HepG2 (cell line): ENCODE measurements around the gene NDUFS5. TPM values are rescaled to one million over a fixed set of nuclear protein-coding genes. Genes with fewer than 3 reads are reported as not detected.

Experiments
- ATAC-seq: fragments of 200-7000 bp; cut with Tn5 transposase; 3 replicates; pipeline ENCODE4 v1.9.1; 2020; ENCODE audit warnings: mild to moderate bottlenecking, moderate library complexity
- BruUV-seq: library from RNA; stranded (reverse); fragments of 400-500 nt; replicated peaks from 2 replicates; lab custom pipeline; 2021; lab: Mats Ljungman, UMichigan
- CTCF ChIA-PET: fragments of 300-600 bp; formaldehyde crosslinking; extraction: SDS; loops from one replicate; lab custom pipeline; 2021; ENCODE audit warnings: low total read pairs, inconsistent platforms, low intra/inter-chr PET ratio; lab: Yijun Ruan, JAX
- POLR2A ChIA-PET: fragments of 350-600 bp; sonication (Branson Sonifier 250); formaldehyde crosslinking; loops from one replicate; lab custom pipeline; 2020; ENCODE audit warnings: antibody characterized with exemption, inconsistent platforms; lab: Yijun Ruan, JAX
- DNase-seq: peaks from one replicate; pipeline ENCODE4 v3.0.0-alpha.2; 2015; ENCODE audit warnings: low spot score
- FAIRE-seq: peaks from 3 replicates; lab custom pipeline; 2011; peaks lifted over from hg19 to GRCh38; lab: Jason Lieb, UNC
- H2AFZ ChIP-seq: one replicate; pipeline ENCODE4 v1.6.1; 2011; ENCODE audit warnings: low read length, inconsistent platforms
- H3K27ac ChIP-seq: fragments of 300-600 bp; 3 replicates; pipeline ENCODE4 v1.8.0; 2011; ENCODE audit warnings: mixed run types, mild to moderate bottlenecking, mixed read lengths, low read length, inconsistent platforms; ENCODE audit not compliant: insufficient read depth; ENCODE audit errors: extremely low read length
- H3K27me3 ChIP-seq, 2 experiments: fragments of 200-600 bp in 1 of 2; 2 replicates in 1 of 2; 3 replicates in 1 of 2; pipeline versions ENCODE4 v1.6.0 to v1.8.0; 2011; ENCODE audit warnings: low read length in 2 of 2, mild to moderate bottlenecking in 2 of 2, moderate library complexity in 2 of 2, inconsistent platforms in 1 of 2; ENCODE audit not compliant: insufficient read depth in 2 of 2, control insufficient read depth in 1 of 2
- H3K36me3 ChIP-seq, 2 experiments: fragments of 200-600 bp in 1 of 2; replicated peaks in 1 of 2; 2 replicates in 1 of 2; 3 replicates in 1 of 2; pipeline versions ENCODE4 v1.5.1 to v1.8.0; 2011; ENCODE audit warnings: low read length in 2 of 2, inconsistent platforms in 1 of 2; ENCODE audit not compliant: insufficient read depth in 2 of 2, control insufficient read depth in 1 of 2
- H3K4me1 ChIP-seq: 2 replicates; pipeline ENCODE4 v1.5.1; 2012; ENCODE audit warnings: low read length, inconsistent platforms; ENCODE audit not compliant: insufficient read depth
- H3K4me2 ChIP-seq: 2 replicates; pipeline ENCODE4 v1.6.0; 2011; ENCODE audit warnings: low read depth, low read length, inconsistent platforms
- H3K4me3 ChIP-seq, 3 experiments: fragments of 200-600 bp in 1 of 3; sonication (generic), shearing (Covaris generic) in 1 of 3; replicated peaks in 1 of 3; 2 replicates each; pipeline ENCODE4 v1.5.1; 2011 to 2016; ENCODE audit warnings: low read length in 3 of 3, inconsistent platforms in 2 of 3, low read depth in 2 of 3, mild to moderate bottlenecking in 2 of 3, control low read depth in 1 of 3, mixed read lengths in 1 of 3; ENCODE audit not compliant: insufficient read depth in 1 of 3
- H3K79me2 ChIP-seq: one replicate; pipeline ENCODE4 v1.6.1; 2011; ENCODE audit warnings: low read length, inconsistent platforms; ENCODE audit not compliant: insufficient read depth
- H3K9ac ChIP-seq: 2 replicates; pipeline ENCODE4 v1.6.0; 2011; ENCODE audit warnings: mild to moderate bottlenecking, low read depth, low read length, inconsistent platforms; ENCODE audit not compliant: insufficient read depth
- H3K9me3 ChIP-seq: 2 replicates; pipeline ENCODE4 v1.5.1; 2012; ENCODE audit warnings: mild to moderate bottlenecking, low read length
- H4K20me1 ChIP-seq: 2 replicates; pipeline ENCODE4 v1.6.0; 2011; ENCODE audit warnings: inconsistent platforms, mild to moderate bottlenecking, low read length, moderate library complexity; ENCODE audit not compliant: insufficient read depth
- CC2D1A ChIP-seq: sonication (generic); formaldehyde crosslinking; IDR thresholded peaks from 2 replicates; pipeline ENCODE4 v1.8.1; 2023; ENCODE audit warnings: mild to moderate bottlenecking, missing genetic modification reagents
- ETV5 ChIP-seq: IDR thresholded peaks from 2 replicates; pipeline ENCODE4 v1.6.1; 2018; ENCODE audit warnings: missing biosample characterization, missing genetic modification reagents, inconsistent platforms, borderline replicate concordance
- GPN1 ChIP-seq: sonication (generic); formaldehyde crosslinking; IDR thresholded peaks from 2 replicates; pipeline ENCODE4 v1.5.1; 2020; ENCODE audit warnings: missing genetic modification reagents, borderline replicate concordance
- HNRNPLL ChIP-seq: fragments of 200-400 bp; formaldehyde crosslinking; IDR thresholded peaks from 2 replicates; pipeline ENCODE4 v1.6.1; 2017; ENCODE audit warnings: mild to moderate bottlenecking, low read depth, low read length; ENCODE audit not compliant: poor library complexity, severe bottlenecking
- NR1H2 ChIP-seq: sonication (generic); formaldehyde crosslinking; IDR thresholded peaks from 2 replicates; pipeline ENCODE4 v1.8.1; 2022; ENCODE audit warnings: low read depth, missing genetic modification reagents, borderline replicate concordance
- PAF1 ChIP-seq: IDR thresholded peaks from 2 replicates; pipeline ENCODE4 v1.6.1; 2016; ENCODE audit warnings: missing genetic modification reagents, missing compliant biosample characterization
- RAD21 ChIP-seq: fragments of 450-650 bp; formaldehyde crosslinking; IDR thresholded peaks from 2 replicates; pipeline ENCODE4 v1.5.0; 2020; ENCODE audit warnings: mild to moderate bottlenecking
- SMAD1 ChIP-seq: sonication (generic); formaldehyde crosslinking; IDR thresholded peaks from 2 replicates; pipeline ENCODE4 v1.4.0; 2020; ENCODE audit warnings: missing genetic modification reagents, low read depth, mild to moderate bottlenecking, borderline replicate concordance
- SMYD3 ChIP-seq: sonication (generic); formaldehyde crosslinking; IDR thresholded peaks from 2 replicates; pipeline ENCODE4 v1.8.1; 2023; ENCODE audit warnings: mild to moderate bottlenecking, missing genetic modification reagents
- THYN1 ChIP-seq: sonication (generic); formaldehyde crosslinking; IDR thresholded peaks from 2 replicates; pipeline ENCODE4 v1.8.1; 2023; ENCODE audit warnings: low read depth, mild to moderate bottlenecking, moderate library complexity, missing genetic modification reagents, borderline replicate concordance
- ZC3H4 ChIP-seq: sonication (generic); formaldehyde crosslinking; IDR thresholded peaks from 2 replicates; pipeline ENCODE4 v1.4.0; 2020; ENCODE audit warnings: missing genetic modification reagents, borderline replicate concordance
- ZNF136 ChIP-seq: sonication (generic); formaldehyde crosslinking; IDR thresholded peaks from 2 replicates; pipeline ENCODE4 v1.8.1; 2022; ENCODE audit warnings: low read depth, mild to moderate bottlenecking, moderate library complexity, missing genetic modification reagents
- ZNF24 ChIP-seq: fragments of 450-650 bp; IDR thresholded peaks from 2 replicates; pipeline ENCODE4 v1.6.1; 2017; ENCODE audit warnings: antibody characterized with exemption, mild to moderate bottlenecking
- ZNF780A ChIP-seq: sonication (generic); formaldehyde crosslinking; IDR thresholded peaks from 2 replicates; pipeline ENCODE4 v1.8.0; 2022; ENCODE audit warnings: mild to moderate bottlenecking, missing genetic modification reagents, moderate library complexity
- WGBS: methylation state at CpG from one replicate; pipeline ENCODE4 v1.1.6; 2017; ENCODE audit warnings: low lambda C conversion rate; 5-methylcytosine and 5-hydroxymethylcytosine counted together
- in situ Hi-C: cut with HindIII; loops from 2 replicates; pipeline ENCODE4 v1.10.0; 2017; ENCODE audit warnings: low pct_unique_long_range_greater_than_20kb; ENCODE audit not compliant: extremely low pct_ligation_motif_present
- intact Hi-C: fragments of 100-400 bp; cut with micrococcal nuclease; formaldehyde crosslinking; loops from one replicate; pipeline ENCODE4 v1.10.0; 2022; ENCODE audit not compliant: unreplicated experiment
- polyA plus RNA-seq, 8 experiments: library from polyadenylated mRNA; depleted of rRNA in 3 of 8; stranded (reverse) in 7 of 8; unstranded in 1 of 8; fragments of >200 nt; fragmentation: Illumina TruSeq in 4 of 8; extraction: Trizol in 4 of 8; gene quantifications; 2 replicates each; pipeline versions ENCODE4 v1.2.1 to v1.2.3, GENCODE V29; 2011 to 2016; ENCODE audit warnings: low read depth in 4 of 8, missing spikeins in 1 of 8, mixed read lengths in 1 of 8; ENCODE audit not compliant: insufficient read depth in 1 of 8
- total RNA-seq, 5 experiments: library from RNA; depleted of rRNA; stranded (reverse); fragments of >200 nt; fragmentation: Illumina TruSeq; extraction: Trizol; gene quantifications; 2 replicates each; pipeline ENCODE4 v1.2.3, GENCODE V29; 2016; ENCODE audit warnings: low read depth in 1 of 5
- TF ChIP-seq, protein P1 (sequence below): sonication (generic); formaldehyde crosslinking; IDR thresholded peaks from 2 replicates; pipeline ENCODE4 v1.4.0; 2020; ENCODE audit warnings: missing genetic modification reagents
- TF ChIP-seq, protein P2 (sequence below): IDR thresholded peaks from 2 replicates; pipeline ENCODE4 v1.6.1; 2012; ENCODE audit warnings: inconsistent platforms
- TF ChIP-seq, protein P3 (sequence below), 2 experiments: sonication (generic) in 1 of 2; formaldehyde crosslinking in 1 of 2; IDR thresholded peaks; 2 replicates each; pipeline versions ENCODE4 v1.4.0 to v1.6.1; 2016 to 2020; ENCODE audit warnings: borderline replicate concordance in 1 of 2, low read depth in 1 of 2, mild to moderate bottlenecking in 1 of 2, missing genetic modification reagents in 1 of 2

Gene NDUFS5
- total and polyA plus RNA-seq, 2 of the 13 experiments (the other 11 are each of a cell fraction or from before 2014, with no cell fraction given): 263 to 466 TPM

GRCh38 chr1:39081271-39082009 lies 55.3 kb downstream of the NDUFS5 start:
- DNase-seq: no peak
- Histone ChIP-seq H4K20me1 (no peaks in the 10 kb centered on the region), H3K4me3 (peak overlapping the region; percentile 60 to 74 (median 72); a peak in 5 of 6 replicates), H3K27me3 (peaks cover under 1 to 19% of the 10 kb centered on the region in 2 experiments), H3K4me2 (peak overlapping the region; percentile 74), H3K9me3 (no peaks in the 10 kb centered on the region), H3K36me3 (no peaks in the 10 kb centered on the region), H2AFZ (no peak overlapping the region), H3K79me2 (no peaks in the 10 kb centered on the region), H3K9ac (peak overlapping the region; percentile 8; the same call in 1 of the 2 replicates), H3K4me1 (peaks cover 23% of the 10 kb centered on the region), H3K27ac (no peak overlapping the region)
- in situ Hi-C loops: loop anchor here (25.0 kb wide), 1 partner anchor 456 kb away; no protein-coding TSS in a partner anchor
- ATAC-seq: peak; percentile 68
- FAIRE-seq: no peak
- intact Hi-C loops: no loop called here
- BruUV-seq: no TSS peak
- ChIA-PET CTCF (no interaction called here), POLR2A (interaction anchor here (0.5 to 1.1 kb wide), 2 partner anchors 21 to 56 kb away, joined by 3 to 4 read pairs; no protein-coding TSS in a partner anchor)
- no CpG with 5 or more reads among the region's 105 CpGs for WGBS
- TF ChIP-seq, protein P1, sequence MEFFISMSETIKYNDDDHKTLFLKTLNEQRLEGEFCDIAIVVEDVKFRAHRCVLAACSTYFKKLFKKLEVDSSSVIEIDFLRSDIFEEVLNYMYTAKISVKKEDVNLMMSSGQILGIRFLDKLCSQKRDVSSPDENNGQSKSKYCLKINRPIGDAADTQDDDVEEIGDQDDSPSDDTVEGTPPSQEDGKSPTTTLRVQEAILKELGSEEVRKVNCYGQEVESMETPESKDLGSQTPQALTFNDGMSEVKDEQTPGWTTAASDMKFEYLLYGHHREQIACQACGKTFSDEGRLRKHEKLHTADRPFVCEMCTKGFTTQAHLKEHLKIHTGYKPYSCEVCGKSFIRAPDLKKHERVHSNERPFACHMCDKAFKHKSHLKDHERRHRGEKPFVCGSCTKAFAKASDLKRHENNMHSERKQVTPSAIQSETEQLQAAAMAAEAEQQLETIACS (CRISPR knock-in tag): peak; percentile 62; the same call in 1 of the 2 replicates
- TF ChIP-seq NR1H2 (no peak), PAF1 (CRISPR knock-in tag) (no peak), ZC3H4 (CRISPR knock-in tag) (no peak), ZNF780A (CRISPR knock-in tag) (no peak), SMAD1 (no peak), ZNF136 (CRISPR knock-in tag) (no peak), GPN1 (CRISPR knock-in tag) (no peak), THYN1 (CRISPR knock-in tag) (no peak), SMYD3 (CRISPR knock-in tag) (no peak), HNRNPLL (peak; percentile 81), ZNF24 (no peak), RAD21 (CRISPR knock-in tag) (0 out of 2 replicates have a peak, but pooled peaks have one; percentile 29), ETV5 (no peak), CC2D1A (no peak)
- TF ChIP-seq, protein P2, sequence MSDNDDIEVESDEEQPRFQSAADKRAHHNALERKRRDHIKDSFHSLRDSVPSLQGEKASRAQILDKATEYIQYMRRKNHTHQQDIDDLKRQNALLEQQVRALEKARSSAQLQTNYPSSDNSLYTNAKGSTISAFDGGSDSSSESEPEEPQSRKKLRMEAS: 0 out of 2 replicates have a peak, but pooled peaks have one; percentile 51
- TF ChIP-seq, protein P3, sequence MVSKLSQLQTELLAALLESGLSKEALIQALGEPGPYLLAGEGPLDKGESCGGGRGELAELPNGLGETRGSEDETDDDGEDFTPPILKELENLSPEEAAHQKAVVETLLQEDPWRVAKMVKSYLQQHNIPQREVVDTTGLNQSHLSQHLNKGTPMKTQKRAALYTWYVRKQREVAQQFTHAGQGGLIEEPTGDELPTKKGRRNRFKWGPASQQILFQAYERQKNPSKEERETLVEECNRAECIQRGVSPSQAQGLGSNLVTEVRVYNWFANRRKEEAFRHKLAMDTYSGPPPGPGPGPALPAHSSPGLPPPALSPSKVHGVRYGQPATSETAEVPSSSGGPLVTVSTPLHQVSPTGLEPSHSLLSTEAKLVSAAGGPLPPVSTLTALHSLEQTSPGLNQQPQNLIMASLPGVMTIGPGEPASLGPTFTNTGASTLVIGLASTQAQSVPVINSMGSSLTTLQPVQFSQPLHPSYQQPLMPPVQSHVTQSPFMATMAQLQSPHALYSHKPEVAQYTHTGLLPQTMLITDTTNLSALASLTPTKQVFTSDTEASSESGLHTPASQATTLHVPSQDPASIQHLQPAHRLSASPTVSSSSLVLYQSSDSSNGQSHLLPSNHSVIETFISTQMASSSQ (IDR thresholded peaks at IDR 0.05; ENCODE audit: low read depth): no peak
- TF ChIP-seq, protein P3 (CRISPR knock-in tag; IDR thresholded peaks at IDR 0.05; ENCODE audit: borderline replicate concordance): no peak
